HG02678 (cell line): ENCODE measurements around the gene PHF21B.

Experiments
- ATAC-seq: cut with Tn5 transposase; IDR thresholded peaks from one replicate; pipeline ENCODE4 v1.9.1; 2021; ENCODE audit warnings: mild to moderate bottlenecking, moderate library complexity; ENCODE audit not compliant: unreplicated experiment

Gene PHF21B

DNA sequence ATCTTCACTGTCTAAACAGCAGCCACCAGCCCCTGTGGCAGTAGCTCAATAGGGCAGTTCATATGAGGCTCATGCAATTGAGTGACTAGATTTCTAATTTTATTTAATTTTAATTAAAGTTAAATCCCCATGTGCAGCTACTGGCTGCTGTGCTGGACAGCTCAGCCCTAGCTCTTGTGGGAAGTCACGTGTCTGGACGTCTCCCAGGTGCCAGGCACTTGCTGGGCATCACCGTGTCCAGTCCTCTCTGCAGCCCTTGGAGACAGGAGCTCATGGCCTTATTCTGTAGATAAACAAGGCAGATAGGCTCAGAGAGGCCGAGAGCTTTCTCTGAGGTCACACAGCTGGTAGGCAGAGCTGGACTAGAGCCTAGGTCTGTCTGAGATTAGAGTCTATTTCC, 162.4 kb downstream of the PHF21B start:
- ATAC-seq = no peak

DNA sequence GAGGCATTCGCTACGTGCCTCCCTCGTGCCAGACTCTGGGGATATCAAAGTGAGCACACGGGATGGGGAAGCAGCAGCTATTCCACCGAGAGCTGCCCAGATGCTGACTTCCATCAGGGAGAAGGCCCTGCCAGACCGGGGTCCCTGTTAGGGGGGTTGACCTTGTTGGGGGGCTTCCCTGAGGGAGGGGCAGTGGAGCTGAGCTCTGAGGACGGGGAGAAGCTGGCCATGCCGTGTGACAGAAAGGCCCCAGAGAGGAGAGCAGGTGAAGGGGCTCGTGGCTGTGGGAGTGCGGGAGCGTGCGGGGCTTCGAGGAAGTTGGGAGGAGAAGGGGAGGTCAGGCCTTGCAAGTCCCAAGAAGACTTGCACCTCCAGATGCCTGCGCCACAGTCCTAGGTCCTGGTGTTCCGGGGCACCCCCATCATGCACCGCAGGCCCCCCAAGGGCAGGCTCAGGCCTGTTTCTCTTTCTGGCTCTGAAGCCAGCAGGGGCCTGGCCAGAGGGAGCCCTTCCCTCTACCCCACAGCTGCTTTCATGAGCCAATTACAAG, 163.0 kb downstream of the PHF21B start:
- no peak for ATAC-seq

DNA sequence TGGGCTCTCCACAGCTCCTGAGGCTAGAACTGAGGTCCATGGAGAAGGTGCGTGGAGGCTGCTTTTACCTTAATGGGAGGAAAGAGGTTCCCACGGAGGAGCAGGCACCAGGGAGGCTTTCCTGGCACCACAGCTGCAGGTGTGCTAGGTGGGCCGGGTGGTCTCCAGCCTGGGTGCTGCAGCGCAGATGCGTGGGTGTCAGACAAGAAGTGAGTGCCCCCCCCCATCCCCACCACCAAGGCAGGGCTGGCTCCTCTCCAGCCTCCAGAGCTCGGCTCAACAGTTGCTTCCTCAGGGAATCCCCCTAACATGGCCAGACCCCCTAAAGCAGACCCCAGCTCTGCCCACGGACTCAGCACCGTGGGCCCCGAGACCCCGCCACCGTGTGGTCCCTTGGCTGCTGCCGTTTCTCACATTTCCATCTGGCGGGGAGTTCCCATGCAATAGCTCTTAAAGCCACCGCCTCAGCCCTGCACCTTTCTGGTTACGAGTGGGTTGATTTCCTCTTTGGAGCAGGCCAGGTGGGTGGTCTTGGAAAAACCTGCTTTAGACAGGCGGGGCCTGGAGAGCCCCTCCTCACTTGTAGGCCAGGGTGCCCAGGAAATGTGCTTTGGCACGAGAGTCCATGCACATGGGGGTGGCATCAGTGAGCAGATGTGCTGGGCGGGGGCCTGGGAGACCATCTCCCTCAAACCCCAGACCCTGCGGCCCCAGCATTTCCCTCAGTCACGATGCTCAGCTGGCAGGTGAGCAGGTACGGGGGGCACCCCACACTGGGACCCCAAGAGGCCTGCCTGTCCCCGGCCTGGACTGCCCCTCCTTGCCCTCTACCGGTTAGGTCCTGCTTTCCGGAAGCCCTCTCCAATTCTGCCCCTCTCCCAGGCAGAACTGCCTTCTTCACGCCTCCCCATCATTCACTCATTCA, 163.7 kb downstream of the PHF21B start:
- ATAC-seq = no peak

DNA sequence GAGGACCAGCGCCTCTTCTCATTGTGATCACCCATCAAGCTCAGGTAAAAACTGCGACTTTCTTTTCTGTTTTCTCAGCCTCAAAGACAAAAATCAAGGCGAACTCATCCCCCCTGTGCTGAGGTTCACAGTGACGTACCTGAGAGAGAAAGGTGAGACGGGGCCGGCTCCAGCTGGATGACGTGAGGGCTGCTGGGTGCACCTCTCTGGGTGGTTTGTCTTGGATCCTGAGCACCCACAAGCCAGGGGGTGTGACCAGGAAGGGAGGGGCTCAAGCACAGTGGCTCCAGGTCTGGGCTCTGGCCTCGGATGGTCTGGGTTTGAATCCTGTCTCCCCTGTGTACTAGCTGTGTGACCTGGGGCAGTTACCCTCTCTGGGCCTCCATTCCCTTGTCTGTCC, 164.6 kb downstream of the PHF21B start:
- ATAC-seq = no peak

GRCh38 chr22:44842417-44842816, 167.4 kb downstream of the PHF21B start:
- ATAC-seq = no peak

DNA sequence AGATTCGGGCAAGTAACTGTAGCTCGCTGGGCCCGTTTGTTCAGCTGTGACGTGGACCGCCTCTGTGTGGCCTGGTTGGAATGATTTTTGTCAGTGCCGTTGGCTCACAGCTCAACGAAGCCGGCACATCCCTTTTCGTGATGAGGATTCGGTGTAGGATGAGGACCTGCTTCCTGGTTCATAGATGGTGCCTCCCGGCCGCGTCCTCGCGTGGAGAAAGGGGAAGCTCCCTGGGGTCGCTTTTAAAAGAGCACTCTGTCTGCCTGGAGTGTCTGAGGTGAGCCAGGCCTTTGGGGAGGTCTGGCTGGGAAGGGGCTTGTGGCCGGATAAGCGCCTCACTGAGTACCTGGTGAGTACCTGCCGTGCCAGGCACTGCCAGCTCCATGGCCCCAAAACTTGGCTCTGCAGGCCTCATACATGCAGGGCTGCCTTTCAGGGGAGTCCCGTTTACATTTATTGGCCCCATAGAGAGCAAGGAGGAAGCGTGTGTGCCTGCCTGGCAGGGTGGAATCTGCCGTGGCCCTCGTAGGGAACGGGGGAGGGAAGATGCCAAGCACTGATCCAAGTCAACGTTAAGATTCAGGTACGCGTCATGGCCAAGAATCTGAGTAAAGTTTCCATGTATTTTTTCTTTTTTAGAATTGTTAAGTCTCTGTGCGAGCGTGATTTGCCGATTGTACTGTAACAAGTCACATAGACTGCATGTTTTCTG, 169.0 kb downstream of the PHF21B start:
- no peak for ATAC-seq

DNA sequence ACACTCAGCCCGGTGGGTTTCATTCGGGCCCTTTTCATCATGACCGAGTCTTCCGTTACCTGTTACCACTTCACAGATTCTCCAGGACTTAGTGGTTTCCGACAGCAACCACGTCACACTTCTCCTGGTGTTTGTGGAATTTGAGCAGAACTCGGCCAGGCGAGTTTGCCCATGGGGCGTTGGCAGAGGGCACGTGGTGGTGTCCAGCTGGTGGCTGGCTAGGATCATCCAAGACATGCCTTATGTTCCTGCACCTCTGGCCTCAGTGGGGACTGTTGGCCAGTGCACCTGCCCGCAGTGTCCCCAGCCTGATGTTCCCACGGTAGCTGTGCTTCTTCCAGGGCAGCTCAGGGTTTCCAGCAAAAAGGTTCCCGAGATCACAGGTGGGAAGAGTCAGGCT, 170.1 kb downstream of the PHF21B start:
- ATAC-seq = no peak

GRCh38 chr22:44839061-44839460, 170.7 kb downstream of the PHF21B start:
- no peak for ATAC-seq

- no peak for ATAC-seq
Measured at GRCh38 chr22:44838316-44839016, 171.3 kb downstream of the PHF21B start.

DNA sequence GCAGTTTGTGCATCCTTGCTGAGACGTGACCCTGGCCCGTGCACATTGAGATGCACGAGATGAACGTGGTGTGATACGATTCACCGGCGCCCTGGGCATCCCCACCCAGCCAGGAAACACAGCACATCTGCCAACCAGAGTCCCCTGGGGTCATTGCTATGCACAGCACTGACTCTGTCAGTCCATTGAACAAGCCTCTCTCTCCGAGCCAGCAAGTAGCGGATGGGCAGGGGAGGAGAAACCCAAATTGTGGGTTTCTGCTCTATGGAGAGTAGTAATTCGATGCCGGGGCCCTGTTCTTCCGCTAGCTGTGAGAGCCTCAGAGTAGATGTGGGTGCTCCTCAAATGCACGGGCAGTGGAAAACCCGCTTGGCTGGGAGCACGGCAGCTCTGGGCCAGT, 172.3 kb downstream of the PHF21B start:
- ATAC-seq = no peak

DNA sequence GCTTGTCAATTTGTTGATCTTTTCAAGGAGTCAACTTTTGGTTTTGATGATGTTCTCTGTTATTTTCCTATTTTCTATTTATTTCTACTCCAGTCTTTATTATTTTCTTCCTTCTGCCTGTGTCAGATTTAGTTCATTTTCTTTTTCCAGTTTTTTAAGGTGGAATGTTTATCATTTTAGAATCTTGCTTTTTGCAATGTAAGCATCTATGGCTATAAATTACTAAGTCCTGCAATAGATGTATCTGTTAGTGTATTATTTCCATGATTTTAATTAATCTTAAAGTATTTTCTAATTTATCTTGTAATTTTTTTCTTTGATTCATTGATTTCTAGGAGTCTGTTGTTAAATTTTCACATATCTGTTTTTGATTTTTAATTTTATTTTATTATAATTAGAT, 175.7 kb downstream of the PHF21B start:
- ATAC-seq = no peak

GRCh38 chr22:44831885-44832284, 177.9 kb downstream of the PHF21B start:
- ATAC-seq = no peak
